Endothelial cell of umbilical vein (primary cell): ENCODE results near the gene ID1. TPM values are rescaled to one million over a fixed set of nuclear protein-coding genes. Genes with fewer than 3 reads are reported as not detected.
"Not testable (repeated sequence)": the region's sequence is repeated elsewhere in the genome, so short reads cannot be mapped to it uniquely, and the experiment has no call there.

Source experiments
- BruUV-seq: library from RNA; stranded (reverse); fragments of 400-500 nt; replicated peaks from 2 replicates; lab custom pipeline; 2021; lab: Mats Ljungman, UMichigan
- CTCF ChIA-PET: fragments of 300-600, 350-600 bp; sonication (Branson Sonifier 250); formaldehyde crosslinking; loops from one replicate; lab custom pipeline; 2021; ENCODE audit warnings: antibody characterized with exemption, inconsistent platforms; lab: Charles Lee
- POLR2A ChIA-PET: fragments of 300-600, 350-600 bp; sonication (Branson Sonifier 250); formaldehyde crosslinking; loops from one replicate; lab custom pipeline; 2021; ENCODE audit warnings: antibody characterized with exemption, inconsistent platforms; lab: Charles Lee
- DNase-seq: peaks from one replicate; pipeline ENCODE4 v3.0.0-alpha.2; 2011; ENCODE audit warnings: low read depth, low spot score
- FAIRE-seq: peaks from 2 replicates; lab custom pipeline; 2011; peaks lifted over from hg19 to GRCh38; lab: Jason Lieb, UNC
- H2AFZ ChIP-seq: 2 replicates; pipeline ENCODE4 v1.6.0; 2012; ENCODE audit warnings: low read depth, low read length, control low read depth, inconsistent platforms
- H3K27ac ChIP-seq: 2 replicates; pipeline ENCODE4 v1.5.1; 2011; ENCODE audit warnings: low read depth, mild to moderate bottlenecking, control low read depth, low read length, moderate library complexity; ENCODE audit not compliant: insufficient read depth
- H3K27me3 ChIP-seq, 2 experiments: 2 replicates each; pipeline versions ENCODE4 v1.6.0 to v1.6.1; 2011; ENCODE audit warnings: low read length in 2 of 2, mixed read lengths in 1 of 2; ENCODE audit not compliant: control insufficient read depth in 2 of 2, insufficient read depth in 2 of 2
- H3K36me3 ChIP-seq, 2 experiments: 2 replicates in 1 of 2; 3 replicates in 1 of 2; pipeline ENCODE4 v1.5.1; 2011; ENCODE audit warnings: low read length in 2 of 2, mild to moderate bottlenecking in 1 of 2, moderate library complexity in 1 of 2; ENCODE audit not compliant: control insufficient read depth in 2 of 2, insufficient read depth in 2 of 2; ENCODE audit errors: extremely low read depth in 1 of 2
- H3K4me1 ChIP-seq: 3 replicates; pipeline ENCODE4 v1.5.1; 2011; ENCODE audit warnings: mild to moderate bottlenecking, low read length; ENCODE audit not compliant: control insufficient read depth, insufficient read depth; ENCODE audit errors: extremely low read depth
- H3K4me2 ChIP-seq: 2 replicates; pipeline ENCODE4 v1.6.1; 2011; ENCODE audit warnings: low read length, control low read depth, mixed read lengths; ENCODE audit not compliant: insufficient read depth
- H3K4me3 ChIP-seq, 3 experiments: fragments of 200-600 bp in 1 of 3; sonication (generic), shearing (Covaris generic) in 1 of 3; replicated peaks in 1 of 3; 2 replicates each; pipeline ENCODE4 v1.5.1; 2011 to 2016; ENCODE audit warnings: control low read depth in 3 of 3, low read length in 3 of 3, mild to moderate bottlenecking in 2 of 3, inconsistent platforms in 1 of 3, low read depth in 1 of 3, moderate library complexity in 1 of 3; ENCODE audit not compliant: insufficient read depth in 1 of 3
- H3K79me2 ChIP-seq: 2 replicates; pipeline ENCODE4 v1.6.0; 2012; ENCODE audit warnings: low read length, inconsistent platforms; ENCODE audit not compliant: control insufficient read depth, insufficient read depth
- H3K9ac ChIP-seq: replicated peaks from 2 replicates; pipeline ENCODE3; 2011; ENCODE audit warnings: low read length, control low read depth; ENCODE audit not compliant: insufficient read depth; ENCODE audit errors: extremely low read depth
- H3K9me1 ChIP-seq: replicated peaks from 3 replicates; pipeline ENCODE4 v1.6.0; 2011; ENCODE audit warnings: mild to moderate bottlenecking, low read length; ENCODE audit not compliant: control insufficient read depth, insufficient read depth; ENCODE audit errors: extremely low read depth
- H3K9me3 ChIP-seq: replicated peaks from 2 replicates; pipeline ENCODE4 v1.5.1; 2012; ENCODE audit warnings: low read length, inconsistent platforms; ENCODE audit not compliant: control insufficient read depth, insufficient read depth
- H4K20me1 ChIP-seq: replicated peaks from 2 replicates; pipeline ENCODE3; 2011; ENCODE audit warnings: mild to moderate bottlenecking, low read length; ENCODE audit not compliant: control insufficient read depth, insufficient read depth; ENCODE audit errors: extremely low read depth
- CTCF ChIP-seq, 2 donors: IDR thresholded peaks; 1 replicate in 1 of 2; 2 replicates in 1 of 2; pipeline ENCODE4 v1.5.1; 2011; ENCODE audit warnings: low read length in 2 of 2, mild to moderate bottlenecking in 2 of 2, moderate library complexity in 2 of 2, control low read depth in 1 of 2, inconsistent platforms in 1 of 2, low read depth in 1 of 2; ENCODE audit not compliant: insufficient read depth in 1 of 2; ENCODE audit errors: extremely low read depth in 1 of 2
- EZH2 ChIP-seq: IDR thresholded peaks from 2 replicates; pipeline ENCODE4 v1.6.1; 2012; ENCODE audit warnings: borderline replicate concordance, low read depth, mild to moderate bottlenecking, moderate library complexity, low read length, inconsistent platforms; ENCODE audit not compliant: severe bottlenecking
- FOS ChIP-seq: IDR thresholded peaks from 2 replicates; pipeline ENCODE4 v1.6.1; 2011; ENCODE audit warnings: mild to moderate bottlenecking, low read length, moderate library complexity, borderline replicate concordance; ENCODE audit not compliant: insufficient read depth
- GATA2 ChIP-seq: IDR thresholded peaks from 2 replicates; pipeline ENCODE4 v1.7.0; 2011; ENCODE audit warnings: low read depth, mild to moderate bottlenecking, moderate library complexity, mixed read lengths, low read length; ENCODE audit not compliant: insufficient read length, insufficient read depth
- JUN ChIP-seq: IDR thresholded peaks from 2 replicates; pipeline ENCODE4 v1.6.1; 2011; ENCODE audit warnings: borderline replicate concordance, low read depth; ENCODE audit not compliant: insufficient read length, insufficient read depth
- MYC ChIP-seq: IDR thresholded peaks from one replicate; pipeline ENCODE4 v1.6.1; 2011; ENCODE audit warnings: mild to moderate bottlenecking, low read depth, low read length
- POLR2A ChIP-seq: IDR thresholded peaks from 2 replicates; pipeline ENCODE4 v1.6.1; 2012; ENCODE audit warnings: low read depth, mild to moderate bottlenecking, control low read depth, low read length
- POLR2AphosphoS5 ChIP-seq: IDR thresholded peaks from 2 replicates; pipeline ENCODE4 v1.6.1; 2012; ENCODE audit warnings: low read depth, mild to moderate bottlenecking, control low read depth, low read length, moderate library complexity; ENCODE audit not compliant: insufficient read depth
- dilution Hi-C: fragments of 300-500 bp; cut with MboI; formaldehyde crosslinking; loops from one replicate; pipeline ENCODE4 v1.15.0; 2019; ENCODE audit warnings: low sequenced_read_pairs; ENCODE audit not compliant: extremely low pct_ligation_motif_present
- intact Hi-C: fragments of 100-400 bp; cut with micrococcal nuclease; formaldehyde crosslinking; loops from one replicate; pipeline ENCODE4 v1.10.0; 2022
- polyA plus RNA-seq, 4 experiments: library from polyadenylated mRNA; depleted of rRNA in 3 of 4; stranded (reverse) in 3 of 4; unstranded in 1 of 4; fragments of >200 nt; gene quantifications; 2 replicates each; pipeline versions ENCODE4 v1.2.1 to v1.2.3, GENCODE V29; 2011 to 2012; ENCODE audit warnings: missing spikeins in 1 of 4
- total RNA-seq: library from RNA; stranded (reverse); gene quantifications from 2 replicates; pipeline ENCODE4 v1.2.3, GENCODE V29; 2021
- TF ChIP-seq, protein P1 (sequence below): IDR thresholded peaks from 2 replicates; pipeline ENCODE4 v1.6.1; 2011; ENCODE audit not compliant: insufficient read depth, insufficient read length

Gene ID1
- total and polyA plus RNA-seq, 2 donors (not counting 3 experiments of a cell fraction or from before 2014, with no cell fraction given), result 78.9 to 152 TPM

GRCh38 chr20:31620246-31620645 lies 15.2 kb downstream of the ID1 start:
- Histone ChIP-seq H3K27ac (no peak overlapping the region), H3K4me1 (peaks cover 3% of the 10 kb centered on the region), H3K4me2 (no peak overlapping the region), H3K27me3 (no peaks in the 10 kb centered on the region), H3K36me3 (no peaks in the 10 kb centered on the region), H3K9ac (no peak overlapping the region), H3K9me1 (no peaks in the 10 kb centered on the region), H3K9me3 (no peaks in the 10 kb centered on the region), H3K79me2 (no peaks in the 10 kb centered on the region), H2AFZ (no peak overlapping the region), H4K20me1 (no peaks in the 10 kb centered on the region), H3K4me3 (no peak overlapping the region)
- POLR2A ChIA-PET, result no interaction called here
- intact Hi-C loops (no loop called here), dilution Hi-C loops (no loop called here)
- BruUV-seq, result no TSS peak
- DNase-seq (no peak), FAIRE-seq (peak; percentile 8)
- CTCF ChIA-PET, result no interaction called here
- TF ChIP-seq FOS, result no peak
- no peak for TF ChIP-seq POLR2AphosphoS5
- TF ChIP-seq JUN, result no peak
- no peak for TF ChIP-seq MYC
- no peak for TF ChIP-seq GATA2
- TF ChIP-seq CTCF (IDR thresholded peaks at IDR 0.05; ENCODE audit: extremely low read depth in 1 of 2, insufficient read depth in 1 of 2, low read depth in 1 of 2, low read length in 2 of 2), result no peak
- TF ChIP-seq, protein P1, sequence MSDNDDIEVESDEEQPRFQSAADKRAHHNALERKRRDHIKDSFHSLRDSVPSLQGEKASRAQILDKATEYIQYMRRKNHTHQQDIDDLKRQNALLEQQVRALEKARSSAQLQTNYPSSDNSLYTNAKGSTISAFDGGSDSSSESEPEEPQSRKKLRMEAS, result no peak
- no peak for TF ChIP-seq EZH2
- no peak for TF ChIP-seq POLR2A

DNA sequence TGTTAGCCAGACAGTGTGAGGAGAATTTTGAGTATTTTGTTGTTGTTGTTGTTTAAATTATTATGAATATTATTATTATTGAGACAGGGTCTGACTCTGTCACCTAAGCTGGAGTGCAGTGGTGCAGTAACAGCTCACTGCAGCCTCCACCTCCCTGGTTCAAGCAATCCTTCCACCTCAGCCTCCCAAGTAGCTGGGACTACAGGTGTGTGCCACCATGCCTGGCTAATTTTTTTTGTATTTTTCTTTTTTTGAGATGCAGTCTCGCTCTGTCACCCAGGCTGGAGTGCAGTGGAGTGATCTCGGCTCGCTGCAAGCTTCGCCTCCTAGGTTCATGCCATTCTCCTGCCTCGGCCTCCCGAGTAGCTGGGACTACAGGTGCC lies 18.0 kb downstream of the ID1 start:
- CTCF ChIA-PET, result interaction anchor here (0.8 to 5.0 kb wide), 6 partner anchors 11 to 100 kb away, joined by 3 to 23 read pairs (median 5); no protein-coding TSS in a partner anchor

GRCh38 chr20:31626534-31626933 lies 21.4 kb downstream of the ID1 start:
- intact Hi-C loops, FAIRE-seq, H3K9me3 ChIP-seq, POLR2A ChIA-PET, H3K4me3 ChIP-seq, dilution Hi-C loops, H3K27ac ChIP-seq, H3K9me1 ChIP-seq, BruUV-seq, DNase-seq, H3K79me2 ChIP-seq, H3K9ac ChIP-seq, H3K36me3 ChIP-seq, H2AFZ ChIP-seq, H3K4me1 ChIP-seq, H4K20me1 ChIP-seq, H3K27me3 ChIP-seq, H3K4me2 ChIP-seq: not testable (repeated sequence)
- CTCF ChIA-PET, result interaction anchor here (1.1 to 5.0 kb wide), 2 partner anchors 8 to 97 kb away, joined by 5 to 23 read pairs; no protein-coding TSS in a partner anchor

More for the DNA sequence above, 18.0 kb downstream of the ID1 start:
- POLR2A ChIA-PET, FAIRE-seq, H4K20me1 ChIP-seq, H3K27me3 ChIP-seq, DNase-seq, H3K9me1 ChIP-seq, H3K4me1 ChIP-seq, dilution Hi-C loops, H2AFZ ChIP-seq, intact Hi-C loops, H3K4me2 ChIP-seq, H3K9me3 ChIP-seq, H3K9ac ChIP-seq, H3K27ac ChIP-seq, BruUV-seq, H3K79me2 ChIP-seq, H3K36me3 ChIP-seq, H3K4me3 ChIP-seq: not testable (repeated sequence)
